Measurements from ENCODE around the gene SPACA7.

The SPACA7 gene

DNA sequence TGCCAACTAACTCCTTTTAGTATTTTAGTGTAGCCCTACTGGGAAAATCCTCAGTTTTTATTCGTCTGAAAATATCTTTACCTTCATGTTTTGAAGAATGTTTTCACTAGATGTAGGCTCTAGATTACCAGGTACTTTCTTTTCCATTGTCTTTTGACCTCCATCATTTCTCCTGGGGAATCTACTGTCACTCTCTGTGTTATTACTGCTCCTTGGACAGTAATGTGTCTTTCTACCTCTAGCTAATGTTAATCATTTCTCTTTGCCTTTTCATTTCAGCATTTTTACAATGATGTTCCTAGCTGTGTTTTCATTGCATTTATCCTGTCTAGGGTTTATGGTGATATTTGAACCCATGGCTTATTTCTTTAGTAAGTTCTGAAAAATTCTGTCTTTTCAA, 61.9 kb downstream of the SPACA7 start:
- no peak overlapping the region for H3K4me3 ChIP-seq (ENCODE audit: low read length)
- no peak for DNase-seq (ENCODE audit: low read depth)
- TF ChIP-seq, protein P1, sequence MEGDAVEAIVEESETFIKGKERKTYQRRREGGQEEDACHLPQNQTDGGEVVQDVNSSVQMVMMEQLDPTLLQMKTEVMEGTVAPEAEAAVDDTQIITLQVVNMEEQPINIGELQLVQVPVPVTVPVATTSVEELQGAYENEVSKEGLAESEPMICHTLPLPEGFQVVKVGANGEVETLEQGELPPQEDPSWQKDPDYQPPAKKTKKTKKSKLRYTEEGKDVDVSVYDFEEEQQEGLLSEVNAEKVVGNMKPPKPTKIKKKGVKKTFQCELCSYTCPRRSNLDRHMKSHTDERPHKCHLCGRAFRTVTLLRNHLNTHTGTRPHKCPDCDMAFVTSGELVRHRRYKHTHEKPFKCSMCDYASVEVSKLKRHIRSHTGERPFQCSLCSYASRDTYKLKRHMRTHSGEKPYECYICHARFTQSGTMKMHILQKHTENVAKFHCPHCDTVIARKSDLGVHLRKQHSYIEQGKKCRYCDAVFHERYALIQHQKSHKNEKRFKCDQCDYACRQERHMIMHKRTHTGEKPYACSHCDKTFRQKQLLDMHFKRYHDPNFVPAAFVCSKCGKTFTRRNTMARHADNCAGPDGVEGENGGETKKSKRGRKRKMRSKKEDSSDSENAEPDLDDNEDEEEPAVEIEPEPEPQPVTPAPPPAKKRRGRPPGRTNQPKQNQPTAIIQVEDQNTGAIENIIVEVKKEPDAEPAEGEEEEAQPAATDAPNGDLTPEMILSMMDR (conservative IDR thresholded peaks at IDR 0.05; ENCODE audit: low read length) = no peak

DNA sequence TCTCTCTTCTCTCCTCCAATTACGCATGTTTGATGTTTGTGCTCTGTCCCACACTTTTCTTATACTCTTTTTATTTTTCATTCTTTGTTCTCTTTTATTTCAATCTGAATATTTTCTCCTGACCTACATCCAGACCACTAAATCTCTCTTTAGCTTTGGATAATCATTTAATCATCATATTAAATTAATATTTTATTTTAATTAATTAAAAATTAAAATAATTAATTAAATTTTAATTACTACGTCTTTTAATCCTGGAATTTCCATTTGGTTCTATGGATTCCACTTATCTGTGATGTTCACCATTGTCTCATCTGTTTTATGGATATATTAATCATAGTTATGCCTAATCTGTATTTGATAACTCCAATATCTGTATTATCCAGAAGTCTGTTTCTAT, 62.4 kb downstream of the SPACA7 start:
- TF ChIP-seq, protein P1 (conservative IDR thresholded peaks at IDR 0.05; ENCODE audit: low read length) = no peak
- DNase-seq (ENCODE audit: low read depth) = no peak

DNA sequence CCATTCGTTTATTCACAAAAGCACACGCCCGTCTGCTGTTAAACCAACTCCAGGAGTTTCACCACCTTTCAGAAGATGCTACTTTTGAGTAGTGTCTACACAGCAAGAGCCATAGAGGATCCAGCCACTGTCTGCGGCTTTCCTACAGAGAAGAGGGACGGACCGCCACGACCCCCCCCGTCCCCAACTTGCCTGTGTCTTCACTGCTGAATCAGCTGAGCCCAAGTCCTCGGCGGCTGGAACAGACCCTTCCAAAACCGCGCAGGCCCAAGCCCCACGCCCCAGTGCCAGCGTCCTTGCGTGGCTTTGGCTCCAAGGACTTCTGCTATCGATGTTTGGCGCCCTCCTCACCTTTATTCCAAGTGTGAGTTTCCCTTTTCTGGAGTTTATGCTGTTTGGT, 65.1 kb downstream of the SPACA7 start:
- no peak for DNase-seq (ENCODE audit: low read depth)
- TF ChIP-seq, protein P1 (conservative IDR thresholded peaks at IDR 0.05; ENCODE audit: low read length) = no peak
- H3K4me3 ChIP-seq (ENCODE audit: low read length) = no peak overlapping the region

More for the DNA sequence above, 62.4 kb downstream of the SPACA7 start:
- no peak overlapping the region for H3K4me3 ChIP-seq (ENCODE audit: low read length)

DNA sequence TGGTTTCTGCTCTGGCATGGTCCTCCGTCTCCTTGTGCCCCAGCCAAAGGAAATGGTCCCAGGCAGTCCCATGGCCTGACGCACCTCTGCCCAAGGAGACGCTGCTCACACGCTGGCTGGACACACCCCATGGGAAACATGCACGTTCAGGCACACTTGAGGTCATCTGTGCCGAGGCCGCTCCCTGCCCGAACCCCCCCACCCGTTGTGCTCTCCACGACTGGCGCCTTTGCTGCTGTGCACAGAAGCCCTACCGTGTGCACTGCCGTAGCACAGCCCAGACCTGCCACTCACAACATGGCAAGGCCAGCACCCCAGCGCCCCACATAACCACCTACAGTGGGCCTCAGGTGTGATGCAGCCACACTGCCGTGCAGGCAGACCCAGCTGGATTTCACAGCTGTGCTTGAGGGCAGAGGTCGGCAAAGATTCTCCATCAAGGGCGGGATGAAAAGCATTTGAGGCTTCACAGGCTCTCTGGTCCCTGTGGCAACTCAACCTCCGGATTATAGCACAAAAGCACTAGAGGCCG, 65.7 kb downstream of the SPACA7 start:
- DNase-seq (ENCODE audit: low read depth) = no peak
- TF ChIP-seq, protein P1 (conservative IDR thresholded peaks at IDR 0.05; ENCODE audit: low read length) = no peak
- no peak overlapping the region for H3K4me3 ChIP-seq (ENCODE audit: low read length)

DNA sequence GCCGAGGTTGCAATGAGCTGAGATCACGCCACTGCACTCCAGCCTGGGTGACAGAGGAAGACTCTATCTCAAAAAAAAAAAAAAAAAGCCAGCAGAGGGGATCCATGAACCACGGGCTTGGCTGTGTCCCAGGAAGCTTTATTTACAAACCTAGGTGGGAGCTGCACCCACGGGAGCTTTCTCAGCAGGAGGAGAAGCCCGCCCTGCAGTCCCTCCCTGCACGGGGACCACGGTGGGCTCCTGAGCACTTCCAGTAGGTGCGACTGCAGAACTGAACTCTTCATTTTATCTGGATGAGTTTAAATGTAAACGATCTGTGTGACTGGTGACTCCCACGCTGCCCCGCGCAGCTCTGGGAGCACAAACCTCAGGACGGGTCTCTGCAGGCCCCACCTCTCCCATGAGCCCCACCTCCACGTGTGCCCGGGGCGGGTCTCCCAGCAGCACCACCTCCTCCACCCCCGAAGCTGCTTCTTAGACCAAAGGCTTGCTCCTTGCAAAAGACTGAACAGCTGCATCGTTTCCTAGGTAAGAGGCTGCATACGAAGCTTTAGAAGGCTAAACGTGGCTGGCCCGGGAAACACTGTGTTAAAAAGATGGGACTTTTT, 66.4 kb downstream of the SPACA7 start:
- TF ChIP-seq, protein P1 (conservative IDR thresholded peaks at IDR 0.05; ENCODE audit: low read length) = no peak
- no peak for DNase-seq (ENCODE audit: low read depth)
- no peak overlapping the region for H3K4me3 ChIP-seq (ENCODE audit: low read length)

DNA sequence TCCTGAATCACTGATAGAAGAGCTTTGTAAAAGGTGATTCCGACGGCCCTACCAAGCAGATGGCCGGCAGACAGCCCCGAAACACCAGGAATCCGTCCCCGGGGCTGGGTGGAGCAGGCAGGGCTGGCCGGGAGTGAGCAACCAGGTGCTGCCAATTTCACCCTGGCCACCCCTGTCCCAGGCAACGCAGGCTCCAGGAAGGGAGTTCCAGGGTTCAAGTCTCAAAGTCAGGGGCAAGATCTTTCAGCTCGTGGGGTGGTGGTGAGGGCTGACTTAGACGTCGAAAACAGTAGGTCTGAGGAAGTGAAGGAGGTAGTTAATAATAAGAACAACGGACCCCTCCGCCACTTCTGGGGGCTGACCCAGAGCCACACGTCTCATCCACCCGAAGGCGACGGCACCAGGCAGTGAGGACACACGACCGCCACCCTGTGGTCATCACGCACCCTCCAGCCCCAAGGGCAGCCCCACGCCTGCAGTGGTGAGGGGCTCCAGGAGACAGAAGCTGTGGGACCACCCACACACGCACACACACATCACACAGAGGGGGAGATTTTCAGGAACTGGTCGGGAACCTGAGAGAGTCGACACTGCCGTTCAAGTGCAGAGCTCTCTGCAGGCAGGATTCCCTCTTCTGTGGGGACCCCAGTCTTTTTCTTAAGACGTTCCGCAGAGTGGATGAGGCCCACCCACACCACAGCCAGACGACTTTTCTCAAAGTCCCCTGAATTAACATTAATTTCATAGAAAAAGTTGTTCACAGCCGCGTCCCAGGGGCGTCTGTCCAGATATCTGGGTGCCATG, 67.2 kb downstream of the SPACA7 start:
- TF ChIP-seq, protein P1 (conservative IDR thresholded peaks at IDR 0.05; ENCODE audit: low read length) = peak; percentile 29
- DNase-seq (ENCODE audit: low read depth) = no peak
- no peak overlapping the region for H3K4me3 ChIP-seq (ENCODE audit: low read length)

DNA sequence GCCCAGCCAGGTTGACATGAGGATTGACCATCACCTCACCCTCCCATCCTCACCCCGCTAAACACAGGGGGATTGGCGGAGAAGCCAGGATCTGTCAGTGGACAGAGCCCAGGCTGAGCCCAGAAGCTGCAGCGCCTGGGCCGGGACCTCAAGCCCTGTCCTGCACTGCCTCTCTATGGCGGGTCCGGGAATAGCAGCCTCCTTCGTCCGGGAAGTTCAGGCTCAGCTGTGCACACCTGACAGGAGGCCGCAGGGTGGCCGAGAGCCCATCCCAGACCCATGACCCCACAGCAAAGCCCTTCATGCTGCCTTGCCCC, 67.8 kb downstream of the SPACA7 start:
- TF ChIP-seq, protein P1 (conservative IDR thresholded peaks at IDR 0.05; ENCODE audit: low read length) = peak; percentile 69
- DNase-seq (ENCODE audit: low read depth) = peak; percentile 26
- no peak overlapping the region for H3K4me3 ChIP-seq (ENCODE audit: low read length)
